Measurements from ENCODE around the gene PDE10A. TPM values are rescaled to one million over a fixed set of nuclear protein-coding genes. Genes with fewer than 3 reads are reported as not detected.

PDE10A gene
- total RNA-seq, 1 donor from 2014 or later: 6.0 TPM

DNA sequence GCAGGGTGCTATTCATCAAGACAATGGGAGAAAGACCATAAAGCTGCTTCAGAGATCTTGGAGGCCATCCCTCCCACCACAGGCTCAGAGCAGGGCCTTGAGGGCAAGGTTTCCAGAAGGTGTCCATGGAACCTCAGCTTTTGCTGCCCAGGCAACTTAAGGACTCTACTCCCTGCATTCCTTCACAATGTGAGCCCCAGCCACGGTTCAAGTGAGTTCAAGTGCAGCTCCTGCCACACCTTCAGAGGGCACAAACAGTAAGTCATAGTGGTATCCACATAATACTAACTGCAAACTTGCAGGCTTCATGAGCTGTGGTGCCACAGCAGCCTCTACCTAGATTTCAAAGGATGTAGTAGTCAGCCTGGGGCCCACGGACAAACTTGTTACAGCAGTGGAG is 209.6 kb downstream of the PDE10A start:
- intact Hi-C loops (cut with DNase I): no loop called here
- TF ChIP-seq, protein P1, sequence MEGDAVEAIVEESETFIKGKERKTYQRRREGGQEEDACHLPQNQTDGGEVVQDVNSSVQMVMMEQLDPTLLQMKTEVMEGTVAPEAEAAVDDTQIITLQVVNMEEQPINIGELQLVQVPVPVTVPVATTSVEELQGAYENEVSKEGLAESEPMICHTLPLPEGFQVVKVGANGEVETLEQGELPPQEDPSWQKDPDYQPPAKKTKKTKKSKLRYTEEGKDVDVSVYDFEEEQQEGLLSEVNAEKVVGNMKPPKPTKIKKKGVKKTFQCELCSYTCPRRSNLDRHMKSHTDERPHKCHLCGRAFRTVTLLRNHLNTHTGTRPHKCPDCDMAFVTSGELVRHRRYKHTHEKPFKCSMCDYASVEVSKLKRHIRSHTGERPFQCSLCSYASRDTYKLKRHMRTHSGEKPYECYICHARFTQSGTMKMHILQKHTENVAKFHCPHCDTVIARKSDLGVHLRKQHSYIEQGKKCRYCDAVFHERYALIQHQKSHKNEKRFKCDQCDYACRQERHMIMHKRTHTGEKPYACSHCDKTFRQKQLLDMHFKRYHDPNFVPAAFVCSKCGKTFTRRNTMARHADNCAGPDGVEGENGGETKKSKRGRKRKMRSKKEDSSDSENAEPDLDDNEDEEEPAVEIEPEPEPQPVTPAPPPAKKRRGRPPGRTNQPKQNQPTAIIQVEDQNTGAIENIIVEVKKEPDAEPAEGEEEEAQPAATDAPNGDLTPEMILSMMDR (IDR thresholded peaks at IDR 0.05): no peak
- Histone ChIP-seq H3K36me3 (no peaks in the 10 kb centered on the region), H3K4me3 (no peak overlapping the region), H3K9me3 (no peaks in the 10 kb centered on the region), H3K27me3 (no peaks in the 10 kb centered on the region), H3K4me1 (no peaks in the 10 kb centered on the region), H3K27ac (no peak overlapping the region)
- DNase-seq (no peak), ATAC-seq (peak; percentile 65)

DNA sequence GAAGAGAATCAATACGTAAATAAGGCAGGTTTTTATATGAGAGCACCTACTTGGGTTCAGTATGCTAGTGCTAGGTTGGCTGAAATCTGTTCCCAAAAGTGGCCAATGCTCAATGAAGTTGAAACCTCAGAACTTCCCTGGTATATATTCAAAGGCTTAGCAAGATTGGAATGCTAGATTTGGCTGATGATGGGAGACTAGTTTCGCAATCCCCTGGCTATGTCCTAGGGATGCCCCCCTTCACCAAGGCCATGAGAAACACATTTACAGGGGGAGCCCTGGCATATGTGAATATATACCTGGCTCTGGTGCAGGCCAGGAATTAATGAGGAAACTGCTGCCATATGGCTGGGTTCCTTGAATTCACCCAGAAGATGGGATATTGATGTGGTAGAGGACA is 211.2 kb downstream of the PDE10A start:
- no peak for ATAC-seq
- no peaks in the 10 kb centered on the region for H3K27me3 ChIP-seq
- intact Hi-C loops (cut with DNase I): no loop called here
- TF ChIP-seq, protein P1 (IDR thresholded peaks at IDR 0.05): no peak
- no peaks in the 10 kb centered on the region for H3K9me3 ChIP-seq
- H3K4me1 ChIP-seq: no peaks in the 10 kb centered on the region
- no peak overlapping the region for H3K4me3 ChIP-seq
- no peak overlapping the region for H3K27ac ChIP-seq
- no peaks in the 10 kb centered on the region for H3K36me3 ChIP-seq
- DNase-seq: no peak

DNA sequence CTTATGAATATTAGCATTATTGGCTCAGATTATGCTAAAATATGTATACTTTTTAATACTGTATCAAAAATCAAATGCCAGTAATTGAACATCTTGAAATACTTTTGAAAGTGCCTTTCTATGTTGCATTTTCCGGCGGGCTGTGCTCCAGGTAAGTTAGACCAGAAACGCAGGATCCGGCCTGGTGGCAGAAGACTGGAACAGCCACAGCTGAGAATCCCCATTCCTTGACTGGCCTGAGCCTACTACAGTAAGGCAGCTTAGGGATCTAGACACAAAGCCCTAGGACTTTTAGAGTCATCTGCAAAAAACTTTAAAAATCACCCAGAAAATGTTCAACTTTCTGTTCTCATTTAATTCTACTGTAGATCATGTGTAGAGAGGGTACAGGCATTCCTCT is 214.8 kb downstream of the PDE10A start:
- no peak for DNase-seq
- Histone ChIP-seq H3K36me3 (no peaks in the 10 kb centered on the region), H3K4me3 (no peak overlapping the region), H3K9me3 (no peaks in the 10 kb centered on the region), H3K4me1 (no peaks in the 10 kb centered on the region), H3K27me3 (no peaks in the 10 kb centered on the region), H3K27ac (no peak overlapping the region)
- TF ChIP-seq, protein P1 (IDR thresholded peaks at IDR 0.05): no peak
- no peak for ATAC-seq
- intact Hi-C loops (cut with DNase I): no loop called here

DNA sequence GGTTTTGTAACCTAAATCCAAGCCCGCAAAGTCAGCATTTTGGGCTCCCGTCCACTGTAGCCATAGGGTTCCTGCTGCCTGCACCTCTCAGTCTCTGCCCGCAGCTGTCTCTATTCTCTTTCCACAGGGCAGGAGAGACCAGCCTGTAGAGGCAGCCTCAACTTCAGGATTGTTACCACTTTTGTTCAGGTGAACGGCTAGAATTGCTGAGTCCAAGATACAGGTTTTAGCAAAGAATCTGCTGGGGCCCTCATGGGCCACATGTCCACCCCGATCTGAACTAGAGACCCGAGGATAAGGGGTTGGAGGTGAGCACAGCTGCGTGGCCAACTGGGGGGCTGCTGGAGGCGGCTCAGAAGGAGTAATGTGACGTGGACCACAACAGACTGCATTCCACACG is 215.9 kb downstream of the PDE10A start:
- Histone ChIP-seq H3K27me3 (no peaks in the 10 kb centered on the region), H3K4me3 (no peak overlapping the region), H3K36me3 (no peaks in the 10 kb centered on the region), H3K9me3 (no peaks in the 10 kb centered on the region), H3K4me1 (no peaks in the 10 kb centered on the region), H3K27ac (no peak overlapping the region)
- no peak for DNase-seq
- TF ChIP-seq, protein P1 (IDR thresholded peaks at IDR 0.05): no peak
- ATAC-seq: no peak
- intact Hi-C loops (cut with DNase I): no loop called here

DNA sequence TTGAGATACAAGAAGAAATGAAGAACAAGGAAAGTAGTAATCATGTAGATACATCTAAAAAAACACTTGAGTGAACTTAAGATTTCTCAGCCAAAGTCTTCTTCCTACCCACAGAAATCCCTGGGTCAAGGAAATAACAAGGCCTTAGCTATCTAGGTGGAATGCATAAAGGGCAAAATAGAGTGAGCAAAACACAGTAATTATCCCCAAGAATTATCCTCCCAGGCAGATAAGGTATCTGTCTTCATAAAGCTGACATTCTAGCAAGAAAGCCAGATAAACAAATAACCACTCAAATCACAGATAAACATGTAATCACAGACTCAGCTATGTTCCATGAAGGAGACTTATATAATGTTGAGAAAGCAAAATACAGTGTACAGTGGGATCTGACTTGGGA is 216.7 kb downstream of the PDE10A start:
- H3K27me3 ChIP-seq: no peaks in the 10 kb centered on the region
- H3K36me3 ChIP-seq: no peaks in the 10 kb centered on the region
- H3K27ac ChIP-seq: no peak overlapping the region
- no peak for ATAC-seq
- H3K4me3 ChIP-seq: no peak overlapping the region
- DNase-seq: no peak
- intact Hi-C loops (cut with DNase I): no loop called here
- H3K9me3 ChIP-seq: no peaks in the 10 kb centered on the region
- no peaks in the 10 kb centered on the region for H3K4me1 ChIP-seq
- TF ChIP-seq, protein P1 (IDR thresholded peaks at IDR 0.05): no peak

DNA sequence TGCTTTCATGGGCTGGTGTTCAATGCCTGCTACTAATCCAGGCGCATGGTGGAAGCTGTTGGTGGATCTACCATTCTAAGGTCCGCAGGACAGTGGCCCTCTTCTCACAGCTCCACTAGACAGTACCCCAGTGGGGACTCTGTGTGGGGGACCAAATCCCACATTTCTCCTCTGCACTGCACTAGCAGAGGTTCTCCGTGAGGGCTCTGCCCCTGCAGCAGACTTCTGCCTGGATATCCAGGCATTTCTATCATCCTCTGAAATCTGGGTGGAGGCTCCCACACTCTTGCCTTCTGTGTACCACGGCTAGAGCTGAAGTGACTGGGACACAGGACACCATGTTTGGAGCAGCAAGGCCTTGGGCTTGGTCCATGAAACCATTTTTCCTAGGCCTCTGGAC is 219.6 kb downstream of the PDE10A start:
- TF ChIP-seq, protein P1 (IDR thresholded peaks at IDR 0.05): no peak
- Histone ChIP-seq H3K4me3 (no peak overlapping the region), H3K4me1 (no peaks in the 10 kb centered on the region), H3K36me3 (no peaks in the 10 kb centered on the region), H3K9me3 (no peaks in the 10 kb centered on the region), H3K27me3 (no peaks in the 10 kb centered on the region), H3K27ac (no peak overlapping the region)
- intact Hi-C loops (cut with DNase I): no loop called here
- DNase-seq: no peak
- ATAC-seq: no peak

All from upper lobe of right lung (tissue), 1 donor.